Forelimb muscle (tissue), 1 donor: ENCODE measurements around the gene C17orf100. TPM values are rescaled to one million over a fixed set of nuclear protein-coding genes. Genes with fewer than 3 reads are reported as not detected.
"Not testable (repeated sequence)": the region's sequence is repeated elsewhere in the genome, so short reads cannot be mapped to it uniquely, and the experiment has no call there.

Experiments
- DNase-seq: peaks from one replicate; pipeline ENCODE4 v3.0.0-alpha.2; 2013; ENCODE audit warnings: low read depth
- polyA plus RNA-seq: library from polyadenylated mRNA; unstranded; fragments of 120-200 nt; gene quantifications from one replicate; pipeline ENCODE4 v1.2.1, GENCODE V29; 2013; ENCODE audit not compliant: insufficient read length

Gene C17orf100
- polyA plus RNA-seq, 1 donor: 3.0 TPM

- not testable (repeated sequence) for DNase-seq
Observed at GRCh38 chr17:6691958-6692357, 40.4 kb downstream of the C17orf100 start.

- DNase-seq: no peak
Observed at GRCh38 chr17:6695051-6695450, 43.5 kb downstream of the C17orf100 start.

DNA sequence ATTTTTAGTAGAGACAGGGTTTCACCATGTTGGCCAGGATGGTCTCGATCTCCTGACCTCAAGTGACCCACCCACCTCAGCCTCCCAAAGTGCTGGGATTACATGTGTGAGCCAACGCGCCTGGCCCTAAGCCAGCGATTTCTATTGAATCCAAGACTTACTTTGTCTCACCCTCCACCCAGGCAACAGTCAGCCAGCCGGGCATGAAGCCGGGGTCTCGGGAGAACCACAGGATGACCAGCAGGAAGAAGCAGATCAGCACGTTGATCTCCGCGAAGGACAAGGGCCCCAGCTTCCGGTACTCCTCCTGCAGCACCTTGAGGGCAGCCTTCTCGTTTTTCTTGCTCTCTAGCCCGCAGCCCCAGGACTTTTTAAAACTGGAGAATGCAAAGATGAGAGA is 44.0 kb downstream of the C17orf100 start:
- no peak for DNase-seq

DNA sequence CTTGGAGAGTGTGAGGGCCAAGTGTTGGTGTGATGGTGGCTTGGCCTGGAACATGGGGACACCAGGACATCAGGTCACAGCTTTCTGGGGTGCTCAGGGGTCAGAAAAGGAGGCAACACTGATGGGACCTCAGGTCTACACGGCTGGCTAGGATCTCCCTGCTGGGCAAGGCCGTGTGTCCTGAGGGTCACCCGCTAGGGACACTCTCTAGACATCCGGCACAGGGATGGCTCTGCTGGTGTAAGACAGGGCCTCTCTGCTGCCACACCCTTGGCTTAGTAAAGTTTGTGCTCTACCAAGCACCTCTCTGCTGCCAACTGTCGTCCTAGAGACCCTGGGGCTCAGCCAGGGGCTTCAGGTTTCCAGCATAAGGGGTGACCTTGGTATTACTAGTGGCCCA is 45.3 kb downstream of the C17orf100 start:
- DNase-seq: no peak

- no peak for DNase-seq
Observed at GRCh38 chr17:6698004-6698403, 46.4 kb downstream of the C17orf100 start.

GRCh38 chr17:6699997-6700947 is 48.7 kb downstream of the C17orf100 start:
- no peak for DNase-seq

DNA sequence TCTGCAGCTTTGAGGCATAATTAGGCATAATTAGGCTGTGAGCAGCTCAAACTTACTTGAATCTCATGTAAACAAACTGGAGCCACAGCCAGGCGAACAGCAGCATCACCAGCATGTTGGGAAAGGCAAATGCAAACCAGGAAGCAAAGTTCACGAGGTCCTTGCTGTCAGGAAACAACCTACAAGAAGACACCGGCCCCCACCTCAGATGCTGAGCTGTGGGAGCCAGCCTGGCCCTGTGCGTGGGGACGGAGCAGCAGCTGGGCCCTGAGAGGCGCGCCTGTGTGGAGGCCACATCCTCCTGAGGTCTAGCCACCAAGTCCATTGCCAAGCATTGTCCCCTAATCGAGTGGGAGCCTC is 49.4 kb downstream of the C17orf100 start:
- DNase-seq: no peak

DNA sequence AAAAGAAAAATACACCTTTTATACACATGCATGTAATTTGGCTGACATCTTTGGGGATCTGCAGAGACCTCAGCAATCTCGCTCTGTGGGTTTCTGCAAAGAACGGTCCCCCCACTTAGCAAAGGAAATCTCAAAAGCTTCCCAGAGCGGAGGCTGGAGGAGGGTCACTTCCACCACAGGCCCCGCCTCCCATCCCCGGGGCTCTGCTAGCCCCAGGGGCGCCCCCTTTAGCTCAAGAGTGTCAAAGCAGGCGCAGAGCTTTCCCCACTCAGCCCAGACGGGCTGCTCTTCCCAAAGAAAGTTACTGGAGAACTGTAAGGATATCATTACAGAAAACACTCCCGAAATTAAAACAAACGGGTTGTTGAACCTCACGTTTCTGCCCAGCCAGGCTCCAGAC is 50.2 kb downstream of the C17orf100 start:
- no peak for DNase-seq

- no peak for DNase-seq
Observed at GRCh38 chr17:6702567-6703215, 51.1 kb downstream of the C17orf100 start.

Other genes starting within 250 kb of the C17orf100 start
- not detected for gene AIPL1, start 216.6 kb upstream of the C17orf100 start, polyA plus RNA-seq
- gene PIMREG, start 207.3 kb upstream of the C17orf100 start, polyA plus RNA-seq: 14.5 TPM
- 6.7 TPM for gene PITPNM3, start 95.2 kb upstream of the C17orf100 start, polyA plus RNA-seq
- gene KIAA0753, start 11.1 kb upstream of the C17orf100 start, polyA plus RNA-seq: 9.4 TPM
- 52.7 TPM for gene TXNDC17, start 10.7 kb upstream of the C17orf100 start, polyA plus RNA-seq
- gene MED31, start 157 bp upstream of the C17orf100 start, polyA plus RNA-seq: 12.2 TPM
- 0.05 TPM for gene SLC13A5, start 61.6 kb downstream of the C17orf100 start, polyA plus RNA-seq
- gene XAF1, start 104.3 kb downstream of the C17orf100 start, polyA plus RNA-seq: 10.0 TPM
- 0.20 TPM for gene FBXO39, start 124.5 kb downstream of the C17orf100 start, polyA plus RNA-seq
- gene TEKT1, start 180.0 kb downstream of the C17orf100 start, polyA plus RNA-seq: not detected